NT2/D1 (cell line): Measurements from ENCODE around the gene ZNF365.

Experiments
- YY1 ChIP-seq: IDR thresholded peaks from 2 replicates; pipeline ENCODE4 v1.6.1; 2011; ENCODE audit not compliant: insufficient read length, insufficient read depth
- ZNF274 ChIP-seq: IDR thresholded peaks from 2 replicates; pipeline ENCODE4 v1.6.1; 2011; ENCODE audit warnings: mild to moderate bottlenecking, low read depth, low read length

DNA sequence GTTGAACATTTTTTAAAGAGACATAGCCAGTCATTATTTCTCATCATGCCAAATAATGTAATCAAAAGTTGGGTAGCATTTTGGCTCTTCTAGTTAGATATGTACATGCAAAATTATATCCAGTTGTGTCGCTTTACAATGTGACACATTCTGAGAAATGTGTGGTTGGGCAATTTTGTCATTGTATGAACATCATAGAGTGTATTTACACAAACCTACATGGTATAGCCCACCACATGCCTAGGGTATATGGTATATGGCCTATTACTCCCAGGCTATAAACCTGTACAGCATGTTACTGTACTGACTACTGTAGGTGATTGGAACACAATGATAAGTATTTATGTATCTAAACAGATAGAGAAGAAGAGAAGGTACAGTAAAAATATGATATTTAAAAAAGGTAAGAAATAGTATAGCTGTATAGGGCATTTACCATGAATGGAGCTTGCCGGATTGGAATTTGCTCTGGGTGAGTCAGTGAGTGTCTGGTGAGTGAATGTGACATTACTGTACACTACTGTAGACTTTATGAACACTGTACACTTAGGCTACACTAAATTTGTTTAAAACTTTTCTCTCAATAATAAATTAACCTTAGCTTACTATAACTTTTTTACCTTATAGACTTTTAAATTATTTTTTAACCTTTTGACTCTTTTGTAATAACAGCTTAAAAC lies 16.5 kb downstream of the ZNF365 start:
- no peak for TF ChIP-seq YY1
- TF ChIP-seq ZNF274 = no peak
